NCI-H2107 treated with DMSO at 0.1 percent for 48 hours (cell line): ENCODE results near the gene PTRHD1.
"Not testable (repeated sequence)": the region's sequence is repeated elsewhere in the genome, so short reads cannot be mapped to it uniquely, and the experiment has no call there.

ENCODE experiments used
- DNase-seq: peaks from one replicate; lab custom pipeline; 2025; ENCODE audit not compliant: unreplicated experiment; lab: John Stamatoyannopoulos, UW

Gene PTRHD1

DNA sequence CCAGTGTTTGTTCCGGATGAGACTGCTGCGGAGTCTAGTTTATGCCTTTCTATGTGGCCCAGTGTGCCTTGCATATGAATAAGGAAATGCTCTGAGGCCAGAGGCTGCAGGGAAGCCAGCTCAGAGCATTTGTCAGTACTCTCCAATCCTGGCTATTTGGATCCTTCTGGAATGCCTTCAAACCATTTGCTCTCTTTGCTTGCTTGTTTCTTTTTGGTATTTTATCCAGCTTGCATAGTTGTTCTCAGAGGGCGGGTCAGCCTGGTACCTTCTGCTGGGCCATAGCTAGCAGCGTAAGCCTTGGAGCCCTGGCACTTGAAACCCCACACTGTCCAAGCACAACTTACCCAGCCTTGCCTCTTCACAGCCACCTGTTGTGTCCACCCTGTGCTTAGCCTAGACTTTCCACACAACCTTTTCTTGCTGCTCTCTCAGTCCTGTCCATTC is 20.5 kb upstream of the PTRHD1 start:
- DNase-seq, result no peak

DNA sequence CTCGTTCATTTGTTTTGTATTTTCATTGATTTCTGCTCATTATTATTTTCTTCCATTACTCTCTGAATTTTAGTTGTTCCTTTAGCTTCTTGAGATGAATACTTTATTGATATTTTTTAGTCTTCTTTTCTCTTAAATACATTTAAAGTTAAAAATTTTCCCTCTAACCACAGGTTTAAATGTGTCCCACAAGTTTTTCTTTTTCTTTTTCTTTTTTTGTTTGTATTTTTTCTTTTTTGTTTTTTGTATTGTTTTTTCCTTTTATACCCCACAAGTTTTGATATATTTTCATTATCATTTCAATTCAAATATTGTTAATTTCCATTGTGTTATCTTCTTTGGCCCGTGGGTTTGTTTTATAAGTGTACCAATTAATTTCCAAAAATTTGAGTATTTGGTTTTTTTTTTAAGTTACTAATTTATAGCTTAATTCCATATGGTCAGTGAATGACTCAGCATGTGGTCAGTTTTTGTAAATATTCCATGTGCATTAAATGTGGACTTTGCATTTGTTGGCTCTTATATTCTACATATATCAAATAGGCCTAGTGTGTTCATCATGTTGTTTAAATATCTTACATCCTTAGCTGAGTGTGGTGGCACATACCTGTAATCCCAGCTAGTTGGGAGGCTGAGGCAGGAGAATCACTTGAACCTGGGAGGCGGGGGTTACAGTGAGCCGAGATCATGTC is 16.3 kb upstream of the PTRHD1 start:
- DNase-seq, result no peak

DNA sequence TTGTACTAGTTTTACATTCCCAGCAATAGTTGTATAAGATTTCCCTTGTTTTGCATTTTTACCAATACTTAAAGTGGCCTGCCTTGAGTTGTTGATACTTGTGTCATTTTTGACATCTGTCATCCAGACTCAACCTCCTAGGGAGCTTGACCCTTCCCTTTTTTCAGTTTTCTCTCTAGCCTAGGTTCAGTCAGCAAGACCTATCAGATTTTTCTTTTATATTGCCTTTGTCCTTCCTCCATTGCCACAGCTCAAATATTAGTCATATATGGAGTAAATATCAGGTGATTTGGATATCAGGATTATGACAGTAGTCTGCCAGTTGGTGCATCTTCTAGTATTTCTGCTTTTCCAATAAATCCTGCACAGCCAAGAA is 13.5 kb upstream of the PTRHD1 start:
- DNase-seq, result no peak

DNA sequence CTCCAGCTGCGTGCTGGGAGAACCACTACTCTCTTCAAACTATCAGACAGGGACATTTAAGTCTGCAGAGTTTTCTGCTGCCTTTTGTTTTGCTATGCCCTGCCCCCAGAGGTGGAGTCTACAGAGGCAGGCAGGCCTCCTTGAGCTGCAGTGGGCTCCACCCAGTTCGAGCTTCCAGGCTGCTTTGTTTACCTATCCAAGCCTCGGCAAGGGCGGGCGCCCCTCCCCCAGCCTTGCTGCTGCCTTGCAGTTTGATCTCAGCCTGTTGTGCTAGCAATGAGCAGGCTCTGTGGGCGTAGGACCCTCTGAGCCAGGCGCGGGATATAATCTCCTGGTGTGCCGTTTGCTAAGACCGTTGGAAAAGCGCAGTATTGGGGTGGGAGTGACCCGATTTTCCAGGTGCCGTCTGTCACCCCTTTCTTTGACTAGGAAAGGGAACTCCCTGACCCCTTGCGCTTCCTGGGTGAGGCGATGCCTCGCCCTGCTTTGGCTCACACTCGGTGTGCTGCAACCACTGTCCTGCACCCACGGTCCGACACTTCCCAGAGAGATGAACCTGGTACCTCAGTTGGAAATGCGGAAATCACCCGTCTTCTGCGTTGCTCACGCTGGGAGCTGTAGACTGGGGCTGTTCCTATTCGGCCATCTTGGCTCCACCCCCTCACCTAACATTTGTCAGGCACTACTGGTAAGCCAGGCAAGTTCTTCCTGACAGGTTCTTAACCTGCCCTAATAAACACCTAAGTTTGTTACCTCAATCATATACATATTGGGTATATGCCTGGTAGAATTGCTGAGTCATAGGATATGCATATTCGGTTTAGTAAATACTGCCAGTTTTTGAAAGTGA is 12.8 kb upstream of the PTRHD1 start:
- not testable (repeated sequence) for DNase-seq

DNA sequence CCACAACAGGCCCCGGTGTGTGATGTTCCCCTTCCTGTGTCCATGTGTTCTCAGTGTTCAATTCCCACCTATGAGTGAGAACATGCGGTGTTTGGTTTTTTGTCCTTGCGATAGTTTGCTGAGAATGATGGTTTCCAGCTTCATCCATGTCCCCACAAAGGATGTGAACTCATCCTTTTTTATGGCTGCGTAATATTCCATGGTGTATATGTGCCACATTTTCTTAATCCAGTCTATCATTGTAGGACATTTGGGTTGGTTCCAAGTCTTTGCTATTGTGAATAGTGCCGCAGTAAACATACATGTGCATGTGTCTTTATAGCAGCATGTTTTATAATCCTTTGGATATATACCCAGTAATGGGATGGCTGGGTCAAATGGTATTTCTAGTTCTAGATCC is 7.3 kb upstream of the PTRHD1 start:
- not testable (repeated sequence) for DNase-seq

DNA sequence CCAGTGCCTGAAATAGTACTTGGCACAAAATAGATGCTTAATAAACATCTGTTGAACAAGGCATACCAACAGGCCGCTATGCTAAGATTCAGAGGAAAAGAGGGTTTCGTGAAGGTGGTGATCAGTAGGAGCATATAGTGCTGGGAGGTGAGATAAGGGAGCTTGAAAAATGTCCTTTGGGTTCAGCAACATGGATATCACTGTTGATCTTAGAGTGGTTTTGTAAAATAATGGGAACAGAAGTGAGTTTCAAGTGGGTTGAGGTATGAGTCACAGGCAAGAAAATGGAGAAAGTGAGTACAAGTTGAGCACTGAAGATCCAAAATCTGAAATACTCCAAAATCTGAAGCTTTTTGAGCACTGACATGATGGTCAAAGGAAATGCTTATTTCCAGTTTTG is 4.5 kb upstream of the PTRHD1 start:
- no peak for DNase-seq

DNA sequence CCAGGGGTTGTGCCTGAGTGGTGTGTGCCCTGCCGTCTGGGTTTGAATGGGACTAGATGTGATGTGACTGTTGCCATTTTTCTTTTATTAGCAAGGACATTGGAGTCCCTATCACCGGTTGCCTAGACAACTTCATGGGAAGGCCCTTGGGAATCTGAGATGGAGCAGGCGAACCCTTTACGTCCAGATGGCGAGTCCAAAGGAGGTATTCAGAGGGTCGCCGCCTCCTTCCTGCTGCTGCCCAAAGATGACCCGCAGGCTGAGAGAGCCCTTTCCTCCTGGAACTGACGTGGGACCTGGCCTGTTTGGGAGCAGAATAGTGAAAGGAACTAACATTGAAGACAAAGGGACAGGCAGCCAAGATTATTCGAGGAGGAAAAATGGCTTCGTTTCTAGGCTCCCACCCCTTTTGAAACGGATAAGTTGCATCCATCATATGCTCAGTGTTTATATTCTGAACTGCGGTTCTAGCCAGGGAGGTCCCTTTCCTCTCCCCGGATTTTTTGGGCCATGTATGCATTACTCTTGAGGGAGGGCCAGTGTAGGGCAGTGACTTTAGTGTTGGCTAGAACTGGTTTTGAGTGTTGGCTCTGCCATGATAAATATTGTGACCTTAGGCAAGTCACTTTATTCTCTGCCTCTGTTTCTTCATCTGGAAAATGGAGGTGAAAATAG is 707 bp upstream of the PTRHD1 start:
- DNase-seq, result no peak

DNA sequence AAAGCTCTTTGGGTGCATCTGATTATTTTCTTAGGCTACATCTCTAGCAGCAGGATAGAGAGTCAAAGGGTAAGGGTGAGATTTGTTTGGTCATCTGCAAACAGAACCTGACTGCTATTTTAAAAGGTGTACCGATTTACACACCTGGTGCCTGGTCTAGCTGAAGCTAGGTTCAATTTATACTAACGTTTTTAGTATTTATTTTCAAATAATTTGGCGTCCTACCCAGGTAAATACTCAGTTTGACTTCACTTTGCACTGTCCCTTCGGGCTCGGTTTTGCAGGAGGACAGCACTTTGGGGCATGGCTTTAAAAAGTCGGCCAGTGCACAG is 683 bp downstream of the PTRHD1 start:
- DNase-seq, result no peak

DNA sequence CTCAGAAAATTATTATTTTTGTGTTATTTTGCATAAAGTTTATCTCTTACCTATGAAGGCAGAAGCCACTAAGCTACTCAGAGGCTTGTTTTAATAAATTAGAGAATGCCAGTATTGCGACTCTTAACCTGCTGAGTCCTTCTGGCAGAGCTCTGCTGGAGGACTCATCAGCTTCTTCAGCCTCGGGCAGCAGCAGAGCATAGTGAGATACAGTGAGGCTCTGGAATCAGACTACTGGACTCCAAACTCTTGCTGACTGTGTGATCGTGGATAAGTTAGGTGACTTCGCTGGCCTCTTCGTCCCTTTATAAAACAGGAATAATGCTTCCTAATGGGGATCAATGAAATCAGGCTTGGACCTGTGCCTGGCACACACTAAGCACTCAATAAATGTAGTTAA is 1.7 kb downstream of the PTRHD1 start:
- DNase-seq, result no peak

DNA sequence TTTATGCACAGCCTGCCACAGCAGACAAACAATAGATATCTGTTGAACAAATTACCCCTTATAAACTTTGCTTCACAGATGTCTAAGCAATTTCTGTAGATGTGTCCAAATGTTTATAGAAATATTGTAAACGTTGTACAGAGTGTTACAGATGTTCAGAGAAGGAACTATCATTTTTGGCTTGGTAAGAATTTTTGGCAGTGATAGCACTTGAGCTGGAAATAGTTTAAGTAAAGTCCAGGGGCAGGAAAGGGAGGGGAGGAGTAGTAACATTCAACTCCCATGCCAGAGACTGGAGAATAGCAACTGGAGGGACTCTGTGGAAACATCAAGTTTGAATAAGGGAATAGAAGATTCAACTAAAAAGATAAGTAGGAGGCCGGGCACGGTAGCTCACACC is 4.4 kb downstream of the PTRHD1 start:
- no peak for DNase-seq

DNA sequence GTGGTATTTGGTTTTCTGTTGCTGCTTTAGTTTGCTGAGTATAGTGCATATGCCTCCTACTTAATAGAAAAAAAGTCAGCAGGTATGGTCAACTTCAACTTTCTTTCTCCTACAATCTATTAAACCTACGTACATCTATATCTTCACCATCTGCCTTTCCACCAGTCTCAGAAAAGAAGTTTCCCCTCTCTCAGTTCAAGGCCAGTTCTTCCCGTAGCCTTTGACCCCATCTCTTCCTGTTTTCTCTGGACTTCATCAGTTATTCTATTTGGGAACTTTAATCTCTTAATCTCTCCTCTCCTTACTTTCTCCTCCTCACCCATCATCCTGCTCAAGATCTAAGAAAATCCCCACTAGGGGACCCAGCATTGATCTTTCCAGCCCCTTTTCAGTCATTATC is 5.7 kb downstream of the PTRHD1 start:
- no peak for DNase-seq

DNA sequence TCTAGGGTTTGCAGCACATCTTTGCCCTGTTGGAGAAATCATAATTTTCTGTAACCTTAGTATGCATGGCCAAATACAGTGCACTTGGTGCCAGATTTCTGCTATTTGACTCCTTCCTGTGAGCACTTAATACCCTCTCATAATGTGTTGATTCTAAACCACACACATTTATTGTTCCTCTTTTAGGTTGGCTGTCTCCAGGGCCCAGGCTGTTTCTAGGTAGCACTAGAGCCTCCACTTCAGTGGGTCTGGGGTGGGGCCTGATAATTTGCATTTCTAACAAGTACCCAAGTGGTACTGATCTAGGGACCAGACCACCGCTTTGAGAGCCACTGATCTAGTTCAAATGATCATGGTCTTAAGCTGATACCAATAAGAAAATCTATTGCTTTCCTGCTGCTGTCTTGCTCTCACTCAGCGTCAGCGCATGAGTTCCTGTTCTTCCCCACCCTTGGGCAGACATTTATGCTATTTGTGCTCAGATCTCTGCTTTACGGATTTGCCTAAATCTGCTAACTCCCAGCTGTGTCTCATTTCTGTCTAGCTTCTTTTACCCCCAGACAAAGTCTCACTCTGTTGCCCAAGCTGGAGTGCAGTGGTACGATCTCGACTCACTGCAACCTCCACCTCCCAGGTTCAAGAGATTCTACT is 7.4 kb downstream of the PTRHD1 start:
- peak; percentile 95 for DNase-seq

DNA sequence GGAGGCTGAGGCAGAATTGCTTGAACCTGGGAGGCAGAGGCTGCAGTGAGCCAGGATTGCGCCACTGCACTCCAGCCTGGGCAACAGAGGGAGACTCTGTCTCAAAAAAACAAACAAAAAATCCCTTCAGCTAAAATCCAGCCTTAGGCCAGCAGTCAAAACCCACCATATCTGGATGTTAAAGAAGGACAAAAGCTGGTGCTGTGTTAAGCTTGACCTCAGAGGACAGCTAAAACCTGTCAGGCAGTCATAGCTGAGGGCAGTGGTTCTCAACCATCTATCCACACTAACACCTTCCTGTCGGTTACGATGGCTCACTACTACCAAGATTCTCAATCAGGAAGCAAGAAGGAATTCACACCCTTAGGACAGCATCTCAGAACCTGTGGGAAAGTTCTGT is 9.6 kb downstream of the PTRHD1 start:
- no peak for DNase-seq

DNA sequence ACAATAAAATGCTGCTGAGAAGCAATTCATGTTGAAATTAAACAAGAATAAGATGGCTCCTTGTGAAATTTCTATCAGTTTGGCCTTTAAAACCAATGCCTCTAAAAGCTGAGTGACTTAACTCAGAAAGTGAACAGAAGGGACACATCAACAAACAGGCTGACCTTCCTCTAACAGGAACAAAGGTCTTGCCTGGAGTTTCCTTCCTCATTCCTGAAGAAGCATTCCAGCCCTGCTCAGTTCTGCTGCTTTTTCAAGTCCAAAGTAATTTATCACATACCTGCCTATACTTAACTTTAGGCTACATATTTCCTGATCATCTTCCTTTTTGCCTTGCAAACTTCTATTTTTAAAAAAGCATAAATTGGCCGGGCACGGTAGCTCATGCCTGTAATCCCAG is 14.1 kb downstream of the PTRHD1 start:
- DNase-seq, result no peak

DNA sequence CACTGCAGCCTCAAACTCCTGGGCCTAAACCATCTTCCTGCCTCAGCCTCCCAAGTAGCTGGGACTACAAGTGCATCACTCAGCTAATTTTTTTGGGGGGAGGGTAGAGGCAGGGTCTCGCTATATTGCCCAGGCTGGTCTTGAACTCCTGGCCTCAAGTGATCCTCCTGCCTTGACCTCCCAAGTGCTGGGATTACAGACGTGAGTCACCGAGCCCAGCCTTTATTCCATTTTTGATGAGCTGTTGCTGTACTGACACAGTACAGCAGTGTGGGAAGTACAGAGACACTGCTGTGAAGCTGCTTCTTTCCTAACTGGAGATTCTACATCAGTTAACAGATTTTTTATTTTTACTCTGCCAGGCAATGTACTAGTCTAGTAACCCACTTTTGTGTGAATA is 18.8 kb downstream of the PTRHD1 start:
- DNase-seq, result no peak

DNA sequence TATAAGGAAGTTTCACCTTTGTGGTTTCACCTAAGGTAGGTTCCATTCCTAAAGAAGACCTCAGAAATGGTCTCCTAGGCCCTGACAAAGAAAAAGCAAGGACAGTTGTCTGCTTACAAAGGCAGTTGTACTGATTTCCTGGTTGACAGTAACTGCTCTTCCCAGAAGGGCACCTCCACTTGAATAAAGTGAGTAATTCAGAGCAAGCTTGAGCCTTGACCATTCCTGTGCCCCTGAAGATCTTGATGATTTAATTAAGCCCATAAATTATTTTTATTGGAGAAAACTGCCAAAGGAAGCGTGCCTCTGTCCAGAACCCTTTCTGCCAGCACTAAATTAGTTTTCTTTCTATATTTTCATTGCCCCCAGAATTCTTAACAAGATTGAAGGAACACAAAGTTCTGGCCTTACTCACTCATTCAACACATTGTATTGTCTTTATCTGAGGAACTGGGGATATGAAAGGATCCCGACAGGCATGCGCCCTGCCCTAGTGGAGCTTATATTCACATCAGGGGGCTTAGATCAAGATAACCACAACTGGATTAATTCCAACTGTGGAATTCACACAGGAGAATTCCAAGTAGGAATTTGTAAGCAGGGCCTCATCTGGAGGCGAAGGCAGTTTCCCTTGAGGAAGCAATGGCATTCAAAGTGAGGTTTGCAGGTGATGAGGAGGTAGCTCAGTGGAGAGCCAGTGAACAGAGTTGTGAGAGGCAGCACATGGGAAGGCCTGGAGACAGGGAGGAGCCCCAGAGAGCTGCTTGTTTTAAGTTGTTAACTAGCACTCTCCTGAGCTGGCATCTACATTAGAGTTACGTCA is 21.2 kb downstream of the PTRHD1 start:
- DNase-seq, result no peak

DNA sequence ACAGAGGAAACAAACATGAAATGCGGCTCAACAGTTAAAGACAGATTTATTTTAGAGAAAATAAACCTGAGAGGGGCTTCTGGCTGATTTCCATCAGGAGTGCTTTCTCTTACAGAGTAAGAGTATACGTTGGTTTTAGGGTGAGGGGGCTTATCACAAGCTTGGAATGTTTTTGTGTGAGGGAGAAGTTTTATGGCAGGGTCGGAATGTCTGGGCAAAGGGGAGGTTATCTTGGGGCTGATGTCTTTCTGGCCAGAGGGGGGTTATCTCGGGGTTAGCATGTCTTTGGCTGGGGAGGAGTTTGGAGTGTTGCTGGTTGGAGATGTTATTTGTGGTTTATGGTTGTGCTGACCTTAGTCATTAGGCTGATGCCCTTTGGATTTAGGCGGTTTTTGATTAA is 22.1 kb downstream of the PTRHD1 start:
- no peak for DNase-seq

DNA sequence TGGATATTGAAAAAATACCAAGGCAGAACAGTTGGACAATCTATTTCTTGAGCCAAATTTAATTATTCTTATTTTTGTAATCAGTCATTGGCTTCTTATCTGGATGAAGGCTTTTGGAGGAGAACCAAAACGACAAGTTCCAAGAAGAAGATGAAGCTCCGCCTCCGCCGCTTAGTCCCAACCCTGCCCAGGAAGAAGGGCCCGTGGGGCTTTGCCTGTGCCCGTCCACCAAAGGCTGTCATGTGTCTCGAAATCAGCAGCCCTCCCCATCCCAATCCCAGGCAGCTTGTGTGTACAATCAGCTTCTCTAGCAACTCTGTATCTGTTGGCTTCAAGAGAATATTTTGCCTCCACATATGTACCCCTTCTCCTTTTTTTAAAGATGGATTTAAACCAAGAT is 24.6 kb downstream of the PTRHD1 start:
- DNase-seq, result no peak

DNA sequence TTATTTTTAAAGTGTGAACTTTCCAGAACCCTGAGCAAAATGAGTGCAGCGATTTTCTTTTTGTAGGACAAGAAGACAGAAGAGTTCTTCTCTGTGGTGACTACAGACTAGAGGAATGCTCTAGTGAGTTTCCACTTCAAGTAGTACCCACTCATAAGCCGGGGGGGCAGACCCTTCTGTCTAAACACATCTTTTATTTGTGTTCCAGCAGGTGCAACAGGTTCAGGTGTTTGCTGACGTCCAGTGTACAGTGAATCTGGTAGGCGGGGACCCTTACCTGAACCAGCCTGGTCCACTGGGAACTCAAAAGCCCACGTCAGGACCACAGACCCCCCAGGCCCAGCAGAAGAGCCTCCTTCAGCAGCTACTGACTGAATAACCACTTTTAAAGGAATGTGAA is 25.2 kb downstream of the PTRHD1 start:
- no peak for DNase-seq

DNA sequence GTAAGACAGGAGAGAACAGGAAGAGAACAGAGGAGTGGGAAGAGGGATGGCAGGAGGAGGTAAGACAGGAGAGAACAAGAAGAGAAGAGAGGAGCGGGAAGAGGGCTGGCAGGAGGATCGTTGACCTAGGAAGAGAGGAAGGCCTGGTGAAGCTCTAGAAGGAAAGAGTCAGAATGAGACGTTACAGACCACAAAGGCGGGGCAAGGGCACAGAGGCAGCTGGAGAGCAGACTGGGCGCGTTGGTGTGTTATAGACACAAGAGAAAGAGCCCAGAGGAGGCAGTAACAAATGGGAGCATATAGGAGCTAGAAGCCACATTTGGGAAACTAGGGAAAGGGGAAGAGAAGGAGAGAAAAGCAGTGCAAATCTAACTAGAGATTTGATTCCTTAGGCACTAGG is 26.6 kb downstream of the PTRHD1 start:
- no peak for DNase-seq

DNA sequence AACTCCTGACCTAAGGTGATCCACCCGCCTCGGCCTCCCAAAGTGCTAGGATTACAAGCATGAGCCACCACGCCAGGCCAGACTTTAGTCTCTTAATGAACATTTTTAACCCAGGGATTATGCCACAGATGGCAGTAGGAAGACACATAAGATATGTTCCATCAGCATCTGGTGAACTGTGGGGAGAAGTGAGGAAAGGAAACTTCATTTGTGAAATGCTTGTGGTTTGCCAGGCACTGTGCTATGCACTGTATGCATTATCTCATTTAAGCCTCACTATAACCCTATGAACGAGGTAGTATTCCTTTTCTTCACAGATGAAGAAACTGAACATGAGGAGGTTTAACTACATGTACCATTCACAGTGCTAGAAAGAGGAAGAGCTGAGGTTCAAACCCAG is 29.3 kb downstream of the PTRHD1 start:
- DNase-seq, result no peak
